Small intestine (tissue), 7 donors: Measurements from ENCODE around the gene MYH9. TPM values are rescaled to one million over a fixed set of nuclear protein-coding genes. Genes with fewer than 3 reads are reported as not detected.

Source experiments
- DNase-seq, 2 donors: peaks; one replicate each; pipeline versions ENCODE4 v3.0.0 to v3.0.0-alpha.2; 2013
- FAIRE-seq: peaks from 2 replicates; lab custom pipeline; 2012; peaks lifted over from hg19 to GRCh38; lab: Jason Lieb, UNC
- H3K27ac ChIP-seq, 3 donors: one replicate each; pipeline ENCODE4 v1.5.1; 2013; ENCODE audit warnings: low read length in 2 of 3, mild to moderate bottlenecking in 2 of 3, control low read depth in 1 of 3, inconsistent platforms in 1 of 3, low read depth in 1 of 3, moderate library complexity in 1 of 3
- H3K27me3 ChIP-seq, 3 donors: one replicate each; pipeline ENCODE4 v1.6.1; 2013; ENCODE audit warnings: low read length in 3 of 3, inconsistent platforms in 1 of 3; ENCODE audit not compliant: control insufficient read depth in 3 of 3, insufficient read depth in 3 of 3
- H3K36me3 ChIP-seq, 3 donors: one replicate each; pipeline ENCODE4 v1.6.1; 2013; ENCODE audit warnings: low read length in 3 of 3, inconsistent platforms in 1 of 3, low read depth in 1 of 3, mild to moderate bottlenecking in 1 of 3, moderate library complexity in 1 of 3; ENCODE audit not compliant: control insufficient read depth in 3 of 3, insufficient read depth in 2 of 3
- H3K4me1 ChIP-seq, 3 donors: one replicate each; pipeline ENCODE4 v1.6.1; 2013; ENCODE audit warnings: low read length in 2 of 3, inconsistent platforms in 1 of 3, low read depth in 1 of 3, mild to moderate bottlenecking in 1 of 3, moderate library complexity in 1 of 3; ENCODE audit not compliant: control insufficient read depth in 3 of 3, insufficient read depth in 2 of 3
- H3K4me3 ChIP-seq, 3 donors: one replicate each; pipeline ENCODE4 v1.5.1; 2013; ENCODE audit warnings: low read length in 3 of 3, control low read depth in 1 of 3, inconsistent platforms in 1 of 3, low read depth in 1 of 3, mild to moderate bottlenecking in 1 of 3, moderate library complexity in 1 of 3
- H3K9me3 ChIP-seq, 2 donors: one replicate each; pipeline ENCODE4 v1.6.1; 2013; ENCODE audit warnings: low read depth in 1 of 2, low read length in 1 of 2; ENCODE audit not compliant: control insufficient read depth in 2 of 2, insufficient read depth in 1 of 2
- WGBS, 3 donors: extraction: QIAGEN DNeasy Blood & Tissue Kit; methylation state at CpG; one replicate each; pipeline ENCODE4 v1.1.7; 2013; 5-methylcytosine and 5-hydroxymethylcytosine counted together
- polyA plus RNA-seq, 4 donors: library from polyadenylated mRNA; stranded (reverse) in 3 of 4; unstranded in 1 of 4; fragments of 200-250 nt in 3 of 4; fragments of 120-200 nt in 1 of 4; gene quantifications; one replicate each; pipeline versions ENCODE4 v1.2.1 to v1.2.3, GENCODE V29; 2013
- donor health status: healthy with polysubstance abuse.
- donor health status: control.
- donor health status: control.
- donor health status: Bipolar disorder and iron deficiency.
- donor health status: healthy.

MYH9 gene
- polyA plus RNA-seq, 4 donors: 95.4 to 188 (median 143) TPM

GRCh38 chr22:36364255-36365019, 23.3 kb downstream of the MYH9 start:
- FAIRE-seq: no peak
- Histone ChIP-seq H3K9me3 (no peaks in the 10 kb centered on the region), H3K27ac (peak overlapping the region; percentile 63 to 93 (median 69)), H3K36me3 (peaks cover 0 to 54% (median 0%) of the 10 kb centered on the region in 3 donors), H3K4me1 (peaks cover 41 to 96% (median 73%) of the 10 kb centered on the region in 3 donors), H3K4me3 (no peak overlapping the region), H3K27me3 (no peaks in the 10 kb centered on the region)
- no peak for DNase-seq
- 63 to 68% (median 64%) methylated on average over 7 of the region's 7 CpGs for WGBS, 3 donors

DNA sequence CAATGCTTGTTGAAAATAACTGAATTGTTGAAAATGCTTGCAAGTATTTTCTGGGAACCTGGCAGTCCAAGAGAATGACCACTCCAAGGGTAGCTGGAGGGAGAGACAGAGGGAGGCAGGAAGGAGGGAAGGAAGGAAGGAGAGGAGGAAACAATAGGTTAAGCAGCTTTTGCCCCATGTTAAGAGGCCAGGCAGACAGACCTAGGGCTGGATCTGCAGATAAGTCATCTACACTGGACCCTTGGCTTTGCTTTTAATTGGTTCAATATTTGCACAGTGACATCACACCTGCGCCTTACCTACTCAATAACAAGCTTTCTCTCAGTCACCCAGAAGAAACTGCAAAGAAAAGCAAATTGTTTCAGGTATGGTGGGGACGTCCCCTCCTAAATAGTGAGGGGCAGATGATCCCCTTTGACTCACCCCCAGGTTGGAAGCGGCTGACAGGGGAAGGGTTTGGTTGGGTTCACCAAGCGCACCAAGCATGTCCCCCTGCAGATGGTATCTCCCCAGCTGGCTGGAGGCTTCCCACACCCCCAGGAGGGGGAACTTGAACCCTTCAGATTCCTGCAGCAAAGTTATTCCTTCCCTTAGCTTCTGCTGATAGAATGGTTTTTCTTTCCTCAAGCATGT, 24.3 kb downstream of the MYH9 start:
- no peaks in the 10 kb centered on the region for H3K27me3 ChIP-seq
- no peak for FAIRE-seq
- peaks cover 43 to 96% (median 72%) of the 10 kb centered on the region in 3 donors for H3K4me1 ChIP-seq
- DNase-seq: peak; percentile 59 to 81
- H3K36me3 ChIP-seq: peaks cover 0 to 46% (median 0%) of the 10 kb centered on the region in 3 donors
- no peak overlapping the region for H3K4me3 ChIP-seq
- H3K9me3 ChIP-seq: no peaks in the 10 kb centered on the region
- 22 to 55% (median 30%) methylated on average over 4 of the region's 4 CpGs for WGBS, 3 donors
- peak overlapping the region; percentile 63 to 93 (median 69) for H3K27ac ChIP-seq

GRCh38 chr22:36362932-36363331, 24.8 kb downstream of the MYH9 start:
- Histone ChIP-seq H3K36me3 (peaks cover 0 to 45% (median 0%) of the 10 kb centered on the region in 3 donors), H3K27me3 (no peaks in the 10 kb centered on the region), H3K4me3 (no peak overlapping the region), H3K4me1 (peaks cover 41 to 92% (median 68%) of the 10 kb centered on the region in 3 donors), H3K27ac (peak overlapping the region; percentile 63 to 93 (median 69)), H3K9me3 (no peaks in the 10 kb centered on the region)
- WGBS, 3 donors: 43 to 54% (median 46%) methylated on average over 2 of the region's 2 CpGs
- DNase-seq: no peak
- no peak for FAIRE-seq

DNA sequence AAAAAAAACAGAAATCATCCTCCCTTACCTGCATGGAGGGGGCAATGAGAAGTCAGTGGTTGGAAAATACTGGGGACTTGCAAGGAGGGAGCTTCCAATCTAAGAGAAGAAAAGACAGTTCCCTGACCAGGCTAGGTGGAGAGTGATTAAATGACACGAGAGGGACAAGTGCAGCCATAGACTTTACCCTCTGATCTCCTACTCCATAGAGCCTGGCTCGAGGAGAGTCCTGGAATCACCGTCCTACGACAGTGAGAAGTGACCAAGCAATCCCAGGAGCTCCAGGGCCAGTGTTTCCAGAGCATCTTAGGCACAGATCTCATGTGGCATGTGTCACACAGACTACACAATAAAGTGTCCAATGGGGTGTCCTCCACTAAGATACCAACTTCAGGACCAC, 25.7 kb downstream of the MYH9 start:
- whole genome bisulfite sequencing, 3 donors: 26 to 64% (median 32%) methylated on average over 4 of the region's 4 CpGs
- Histone ChIP-seq H3K4me3 (no peak overlapping the region), H3K27ac (peak overlapping the region; percentile 63 to 93 (median 69)), H3K27me3 (no peaks in the 10 kb centered on the region), H3K4me1 (peaks cover 41 to 86% (median 67%) of the 10 kb centered on the region in 3 donors), H3K9me3 (no peaks in the 10 kb centered on the region), H3K36me3 (peaks cover 0 to 43% (median 0%) of the 10 kb centered on the region in 3 donors)
- FAIRE-seq (no peak), DNase-seq (peak in 1 of 2 donors; percentile 62)

DNA sequence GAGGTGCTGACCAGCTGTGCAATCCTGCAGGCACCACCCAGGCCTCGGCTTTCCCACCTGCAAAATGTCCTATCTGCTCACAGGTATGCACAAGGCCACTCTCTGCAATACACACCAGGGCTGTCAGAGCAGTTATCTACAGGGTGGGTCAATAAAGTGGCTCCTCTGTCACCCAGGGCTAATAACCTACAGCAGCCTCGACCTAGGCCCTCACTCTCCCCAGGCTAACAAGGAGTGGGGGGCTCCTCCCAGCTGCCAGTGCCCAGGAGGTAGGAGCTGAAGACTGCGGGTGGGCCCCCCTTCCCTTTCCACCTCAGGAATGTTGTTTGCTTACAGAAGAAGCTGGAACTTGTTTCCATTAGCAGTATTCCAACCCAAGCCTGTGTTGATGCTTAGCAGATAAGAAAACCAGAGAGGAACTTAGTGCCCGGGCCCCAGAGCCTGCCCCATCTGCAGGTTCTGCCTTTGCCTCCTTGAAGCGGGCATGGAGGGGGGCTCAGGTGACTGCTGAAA, 26.8 kb downstream of the MYH9 start:
- H3K27ac ChIP-seq: peak overlapping the region; percentile 63 to 93 (median 79)
- DNase-seq (peak; percentile 57 to 63), FAIRE-seq (no peak)
- 5 to 26% (median 8%) methylated on average over 5 of the region's 5 CpGs for WGBS, 3 donors
- H3K36me3 ChIP-seq: peaks cover 0 to 41% (median 0%) of the 10 kb centered on the region in 3 donors
- no peaks in the 10 kb centered on the region for H3K27me3 ChIP-seq
- H3K4me3 ChIP-seq: no peak overlapping the region
- peaks cover 39 to 83% (median 68%) of the 10 kb centered on the region in 3 donors for H3K4me1 ChIP-seq
- H3K9me3 ChIP-seq: no peaks in the 10 kb centered on the region

- no peak overlapping the region for H3K4me3 ChIP-seq
- no peaks in the 10 kb centered on the region for H3K9me3 ChIP-seq
- peaks cover 39 to 83% (median 72%) of the 10 kb centered on the region in 3 donors for H3K4me1 ChIP-seq
- FAIRE-seq: no peak
- no peaks in the 10 kb centered on the region for H3K27me3 ChIP-seq
- peaks cover 0 to 48% (median 0%) of the 10 kb centered on the region in 3 donors for H3K36me3 ChIP-seq
- peak overlapping the region in 1 of 3 donors; percentile 19 for H3K27ac ChIP-seq
- no peak for DNase-seq
- 65 to 80% (median 76%) methylated on average over 3 of the region's 3 CpGs for WGBS, 3 donors
Measured at GRCh38 chr22:36360011-36360410, 27.8 kb downstream of the MYH9 start.

DNA sequence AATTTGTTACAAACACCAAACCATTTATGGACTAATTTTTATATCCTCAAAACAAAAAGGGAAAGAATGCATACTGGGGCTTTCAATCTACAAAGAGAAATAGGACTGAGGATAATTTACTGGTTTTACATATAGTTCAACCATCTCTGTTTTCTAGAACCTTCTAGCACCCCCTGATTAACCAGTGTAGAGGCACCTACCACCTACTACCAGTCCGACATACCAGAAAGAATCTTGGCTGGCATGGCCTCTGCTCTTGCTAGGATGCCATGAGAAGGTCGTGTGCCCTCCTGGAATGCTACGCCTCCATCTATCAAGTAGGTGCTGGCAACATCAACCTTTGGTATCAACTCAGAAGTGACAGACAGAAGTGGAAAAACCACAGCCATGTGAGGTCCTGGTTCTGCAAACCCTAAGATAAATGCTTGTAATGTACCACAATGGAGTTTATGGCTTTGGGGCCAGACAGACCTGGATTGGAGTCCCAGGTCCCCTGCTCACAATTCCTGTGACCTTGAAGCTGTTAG, 28.2 kb downstream of the MYH9 start:
- peaks cover 0 to 46% (median 0%) of the 10 kb centered on the region in 3 donors for H3K36me3 ChIP-seq
- H3K27ac ChIP-seq: peak overlapping the region in 2 of 3 donors; percentile 21 to 27
- FAIRE-seq (no peak), DNase-seq (no peak)
- no peak overlapping the region for H3K4me3 ChIP-seq
- no peaks in the 10 kb centered on the region for H3K9me3 ChIP-seq
- peaks cover 36 to 78% (median 68%) of the 10 kb centered on the region in 3 donors for H3K4me1 ChIP-seq
- H3K27me3 ChIP-seq: no peaks in the 10 kb centered on the region
- WGBS, 3 donors: 58 to 70% (median 67%) methylated on average over 3 of the region's 3 CpGs
